HG02588 (cell line): ENCODE results near the gene CAMTA1.

Experiments used
- ATAC-seq: cut with Tn5 transposase; IDR thresholded peaks from one replicate; pipeline ENCODE4 v1.9.1; 2021; ENCODE audit warnings: mild to moderate bottlenecking, moderate library complexity; ENCODE audit not compliant: unreplicated experiment

CAMTA1 gene

GRCh38 chr1:7436056-7437005 is 651.1 kb downstream of the CAMTA1 start:
- no peak for ATAC-seq

- no peak for ATAC-seq
Observed at GRCh38 chr1:7437036-7437435, 651.8 kb downstream of the CAMTA1 start.

- ATAC-seq, result no peak
Observed at GRCh38 chr1:7437608-7438395, 652.5 kb downstream of the CAMTA1 start.

GRCh38 chr1:7438396-7438785 is 653.1 kb downstream of the CAMTA1 start:
- ATAC-seq, result no peak

- ATAC-seq, result no peak
Observed at GRCh38 chr1:7438921-7439655, 653.8 kb downstream of the CAMTA1 start.

GRCh38 chr1:7440154-7440553 is 654.9 kb downstream of the CAMTA1 start:
- no peak for ATAC-seq

- no peak for ATAC-seq
Observed at GRCh38 chr1:7441143-7441841, 656.0 kb downstream of the CAMTA1 start.

- ATAC-seq, result no peak
Observed at GRCh38 chr1:7442036-7442435, 656.8 kb downstream of the CAMTA1 start.

- no peak for ATAC-seq
Observed at GRCh38 chr1:7442918-7443317, 657.7 kb downstream of the CAMTA1 start.

GRCh38 chr1:7444363-7444762 is 659.1 kb downstream of the CAMTA1 start:
- no peak for ATAC-seq

GRCh38 chr1:7447093-7447492 is 661.8 kb downstream of the CAMTA1 start:
- ATAC-seq, result no peak

- no peak for ATAC-seq
Observed at GRCh38 chr1:7447736-7448135, 662.5 kb downstream of the CAMTA1 start.

- ATAC-seq, result no peak
Observed at GRCh38 chr1:7448986-7449385, 663.7 kb downstream of the CAMTA1 start.

- no peak for ATAC-seq
Observed at GRCh38 chr1:7449750-7450149, 664.5 kb downstream of the CAMTA1 start.

- ATAC-seq, result no peak
Observed at GRCh38 chr1:7450838-7451237, 665.6 kb downstream of the CAMTA1 start.

- ATAC-seq, result no peak
Observed at GRCh38 chr1:7453038-7453437, 667.8 kb downstream of the CAMTA1 start.

GRCh38 chr1:7454052-7454815 is 669.0 kb downstream of the CAMTA1 start:
- no peak for ATAC-seq

GRCh38 chr1:7454895-7455784 is 669.9 kb downstream of the CAMTA1 start:
- no peak for ATAC-seq
